LoVo (cell line): ENCODE results near the gene GTPBP2.

ENCODE experiments used
- DNase-seq: peaks from one replicate; pipeline ENCODE4 v3.0.0-alpha.2; 2016; ENCODE audit warnings: low spot score

The GTPBP2 gene

DNA sequence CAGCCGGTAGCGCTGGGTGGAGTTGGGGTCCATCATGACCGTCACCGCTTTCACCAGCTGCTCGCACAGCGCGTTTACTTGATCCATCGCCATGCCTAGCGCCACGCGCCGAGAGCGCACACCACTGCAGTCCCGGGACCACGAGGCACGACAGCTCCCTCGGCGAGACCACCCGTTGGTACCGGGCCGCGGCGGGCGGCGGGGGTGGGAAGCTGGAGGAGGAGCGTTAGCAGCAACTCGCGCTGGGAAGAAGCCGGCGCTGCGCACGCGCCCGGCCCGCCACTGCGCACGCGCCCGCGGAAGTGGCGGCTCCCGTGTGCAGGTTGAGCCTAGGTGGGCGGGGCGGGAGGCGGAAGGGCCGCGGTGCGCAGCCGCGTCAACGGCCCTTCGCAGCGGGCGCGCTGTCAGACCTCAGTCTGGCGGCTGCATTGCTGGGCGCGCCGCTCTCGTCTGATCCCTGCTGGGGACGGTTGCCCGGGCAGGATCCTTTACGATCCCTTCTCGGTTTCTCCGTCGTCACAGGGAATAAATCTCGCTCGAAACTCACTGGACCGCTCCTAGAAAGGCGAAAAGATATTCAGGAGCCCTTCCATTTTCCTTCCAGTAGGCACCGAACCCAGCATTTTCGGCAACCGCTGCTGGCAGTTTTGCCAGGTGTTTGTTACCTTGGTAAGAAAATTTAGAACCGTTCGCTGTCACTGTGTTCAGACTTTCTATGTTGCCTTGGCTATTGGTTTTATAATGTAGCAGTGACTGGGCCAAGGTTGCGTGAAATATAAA lies 53.1 kb downstream of the GTPBP2 start, which contains the start of the genes POLH and XPO5:
Gene POLH, plus strand, starts transcription at position 414 of the 780 bp plus-strand sequence. CDS start 6,135 bp downstream, outside the sequence.
Gene XPO5, minus strand, starts transcription at position 267 of the 780 bp plus-strand sequence. Its CDS starts 174 bp downstream, at position 93.
- DNase-seq = peak; percentile 97

DNA sequence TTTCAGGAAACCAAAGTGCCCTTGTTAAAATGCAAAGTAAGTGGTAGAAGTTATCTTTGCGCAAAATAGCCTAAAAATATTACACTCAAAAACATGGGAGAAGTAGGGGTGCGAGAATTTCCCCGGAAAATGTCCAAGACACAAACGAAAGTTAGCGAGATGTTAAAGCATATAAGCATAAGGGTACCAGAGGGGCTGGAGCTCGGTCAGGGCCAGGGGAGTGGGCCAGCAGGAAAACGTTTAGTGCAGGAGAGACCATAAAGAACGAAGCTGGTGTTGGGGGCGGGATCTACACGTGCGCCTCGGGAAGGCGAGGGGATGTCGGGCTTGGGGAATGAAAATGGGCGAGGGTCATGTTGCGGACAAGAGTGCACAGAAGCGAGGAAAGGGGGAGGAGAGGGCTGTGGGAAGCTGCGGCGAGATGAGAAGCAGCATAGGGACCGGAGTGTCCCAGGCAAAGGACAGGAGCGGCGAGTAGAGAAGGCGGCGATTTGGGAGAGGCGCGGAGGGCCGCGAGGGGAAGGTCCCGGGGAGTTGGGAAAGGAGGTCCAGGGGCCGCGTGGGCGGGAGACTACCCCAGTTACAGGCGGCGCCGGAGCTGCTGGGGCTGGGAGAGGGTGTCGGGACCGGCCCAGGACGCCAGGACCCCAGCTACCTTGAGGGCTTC lies 53.8 kb downstream of the GTPBP2 start:
- peak; percentile 16 for DNase-seq

DNA sequence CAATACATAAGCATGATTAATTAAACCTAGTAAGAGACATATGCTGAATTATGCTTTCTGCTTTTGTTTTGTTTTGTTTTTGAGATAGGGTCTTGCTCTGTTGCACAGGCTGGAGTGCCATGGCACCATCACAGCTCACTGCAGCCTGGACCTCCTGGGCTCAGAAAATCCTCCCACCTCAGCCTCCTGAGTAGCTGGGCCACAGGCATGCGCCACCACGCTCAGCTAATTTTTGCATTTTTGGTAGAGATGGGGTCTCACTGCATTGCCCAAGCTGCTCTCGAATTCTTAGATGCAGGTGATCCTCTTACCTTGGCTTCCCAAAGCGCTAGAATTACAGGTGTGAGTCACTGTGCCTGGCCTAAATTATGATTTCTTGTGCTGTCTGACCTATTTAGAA lies 57.0 kb downstream of the GTPBP2 start:
- DNase-seq = no peak

DNA sequence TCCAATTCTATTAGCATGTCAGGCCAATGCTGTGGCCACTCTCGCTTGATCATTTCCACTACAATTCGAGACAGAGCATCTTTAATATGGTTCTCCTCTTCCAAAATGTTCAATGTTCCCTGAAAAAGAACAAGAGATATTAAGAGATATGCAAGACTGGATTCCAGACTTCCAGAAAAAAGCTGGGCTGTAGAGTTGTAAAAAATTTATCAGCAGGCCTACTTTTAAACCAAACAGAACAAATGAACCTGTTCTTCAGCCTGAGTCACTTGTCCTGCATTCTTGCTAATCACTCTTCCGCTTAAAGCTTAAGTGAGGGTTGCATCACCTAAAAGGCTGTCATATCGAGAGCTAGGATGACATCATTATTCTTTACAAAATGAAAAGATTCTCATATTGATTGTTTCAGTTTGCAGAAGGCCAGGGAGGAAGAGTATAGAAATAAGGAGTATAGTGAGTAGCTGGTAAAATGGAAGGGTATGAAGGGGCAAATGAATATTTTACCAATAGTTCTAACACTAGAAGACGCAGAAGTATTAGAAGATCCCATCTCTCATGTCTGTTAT lies 58.1 kb downstream of the GTPBP2 start:
- DNase-seq = no peak
